Tibial nerve (tissue), 4 donors: Measurements from ENCODE around the gene BCR.

ENCODE experiments used
- CTCF ChIP-seq, 5 experiments: fragments of 200-600 bp in 3 of 5; fragments of 450-650 bp in 2 of 5; sonication (generic) in 3 of 5; IDR thresholded peaks; one replicate each; pipeline ENCODE4 v1.5.1; 2016 to 2019; ENCODE audit warnings: antibody characterized with exemption in 5 of 5, mild to moderate bottlenecking in 3 of 5, moderate library complexity in 2 of 5
- EP300 ChIP-seq, 2 donors: sonication (generic); formaldehyde crosslinking; IDR thresholded peaks; one replicate each; pipeline ENCODE4 v1.6.1; 2017; ENCODE audit warnings: antibody characterized with exemption in 2 of 2, mild to moderate bottlenecking in 1 of 2
- POLR2A ChIP-seq, 2 donors: fragments of 450-650 bp; IDR thresholded peaks; one replicate each; pipeline ENCODE4 v1.6.1; 2017; ENCODE audit warnings: antibody characterized with exemption in 2 of 2, mild to moderate bottlenecking in 2 of 2, moderate library complexity in 2 of 2

GRCh38 chr22:23275751-23276150 is 95.4 kb downstream of the BCR start:
- TF ChIP-seq CTCF (IDR thresholded peaks at IDR 0.05) (no peak), POLR2A (IDR thresholded peaks at IDR 0.05) (no peak), EP300 (IDR thresholded peaks at IDR 0.05) (no peak)
